Smooth muscle cell of the brain vasculature (primary cell): ENCODE results near the gene ANKH.
"Not testable (repeated sequence)": the region's sequence is repeated elsewhere in the genome, so short reads cannot be mapped to it uniquely, and the experiment has no call there.

Experiments
- DNase-seq: peaks from one replicate; pipeline ENCODE4 v3.0.0-alpha.2; 2012; ENCODE audit warnings: low read depth, low spot score

Gene ANKH

DNA sequence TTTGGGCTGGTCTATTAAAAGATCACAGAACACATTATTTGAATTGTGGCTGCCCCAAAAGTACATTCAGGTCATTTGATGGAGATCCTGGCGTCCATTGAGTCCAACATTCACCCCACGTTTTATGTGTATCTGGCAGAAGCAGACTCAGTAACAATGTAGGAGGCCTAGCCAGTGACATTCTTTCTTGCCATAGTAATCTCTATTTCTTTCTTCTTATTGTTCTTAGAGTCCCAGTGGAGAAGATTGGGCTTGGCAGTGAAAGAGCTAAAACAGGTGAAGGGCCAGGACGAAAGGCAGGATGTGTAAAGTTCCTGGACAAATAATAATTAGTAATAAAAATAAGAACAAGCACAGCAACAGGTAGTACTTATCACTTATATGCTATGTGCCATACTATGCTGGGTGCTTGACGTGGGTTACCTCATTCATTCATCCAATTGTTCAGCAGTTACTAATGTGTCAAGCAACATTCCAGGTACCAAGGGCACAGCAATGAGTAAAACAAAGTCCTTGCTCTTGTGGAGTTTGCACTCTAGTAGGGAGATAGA is 12.6 kb upstream of the ANKH start:
- DNase-seq = no peak

DNA sequence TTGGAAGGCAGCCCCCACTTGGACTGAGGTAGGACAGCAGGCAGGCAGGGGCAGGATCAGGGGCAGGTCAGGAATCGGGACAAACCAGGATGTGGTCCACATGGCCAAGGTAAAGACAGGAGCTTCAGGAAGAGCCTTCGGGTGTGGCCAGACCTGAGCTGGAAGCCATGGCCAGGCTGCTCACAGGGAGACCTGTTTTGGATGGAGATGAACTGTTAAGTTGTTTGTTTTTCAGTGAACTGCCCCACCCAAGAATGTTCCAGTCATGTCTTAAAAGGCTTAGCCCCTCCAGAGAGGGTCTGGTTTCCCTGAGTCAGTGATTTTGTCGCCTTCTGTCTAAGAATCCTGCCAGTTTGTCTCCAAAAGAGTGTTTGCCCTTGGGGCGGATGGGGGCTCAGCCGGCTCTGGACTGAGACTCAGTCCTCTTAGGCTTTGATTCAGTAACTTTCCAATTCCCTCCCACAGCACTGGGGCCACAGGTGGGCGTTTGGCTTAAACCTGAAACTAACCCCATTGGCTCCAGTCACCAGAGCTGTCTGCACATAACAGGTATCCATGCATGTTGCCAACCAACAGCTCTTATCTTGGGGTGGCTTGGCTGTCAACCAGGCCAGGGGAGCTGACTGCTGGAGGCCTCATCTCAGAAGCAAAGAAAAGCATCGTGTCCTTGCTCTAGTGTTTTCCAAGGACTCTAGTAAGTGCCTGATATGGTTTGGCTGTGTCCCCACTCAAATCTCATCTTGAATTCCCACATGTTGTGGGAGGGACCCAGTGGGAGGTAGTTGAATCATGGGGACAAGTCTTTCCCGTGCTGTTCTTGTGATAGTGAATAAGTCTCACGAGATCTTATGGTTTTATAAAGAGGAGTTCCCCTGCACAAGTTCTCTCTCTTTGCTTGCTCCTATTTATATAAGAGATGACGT is 11.3 kb upstream of the ANKH start:
- no peak for DNase-seq

- no peak for DNase-seq
Measured at GRCh38 chr5:14881826-14882225, 10.2 kb upstream of the ANKH start.

- peak; percentile 49 for DNase-seq
Measured at GRCh38 chr5:14880688-14881087, 9.1 kb upstream of the ANKH start.

DNA sequence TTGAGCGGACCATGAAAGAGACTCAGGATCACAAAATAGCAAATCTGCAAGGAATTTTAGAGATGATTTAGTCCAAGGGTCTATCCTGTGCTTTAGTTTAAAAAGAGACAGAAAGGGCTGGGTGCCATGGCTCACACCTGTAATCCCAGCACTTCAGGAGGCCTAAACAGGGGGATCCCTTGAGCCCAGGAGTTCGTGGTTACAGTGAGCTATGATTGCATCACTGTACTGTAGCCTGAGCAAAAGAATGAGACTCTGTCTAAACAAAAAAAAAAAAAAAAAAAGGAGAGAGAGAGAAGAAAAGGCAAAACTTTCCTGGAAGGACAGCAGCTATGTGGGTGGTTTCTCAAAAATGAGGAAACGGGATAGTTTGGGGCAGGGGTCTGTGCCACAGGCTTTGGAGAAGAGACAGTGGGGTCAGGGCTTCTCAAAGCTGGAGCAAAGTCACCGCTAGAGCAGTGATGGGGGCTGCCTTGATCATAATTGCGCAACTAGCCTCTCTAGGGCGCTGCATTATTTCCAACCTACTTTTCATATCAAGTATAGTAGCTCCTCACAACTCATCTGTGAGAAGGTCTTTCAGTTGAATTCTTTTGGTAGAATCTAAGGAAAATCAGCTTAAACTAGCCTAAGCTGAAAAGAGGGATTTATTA is 8.5 kb upstream of the ANKH start:
- no peak for DNase-seq

DNA sequence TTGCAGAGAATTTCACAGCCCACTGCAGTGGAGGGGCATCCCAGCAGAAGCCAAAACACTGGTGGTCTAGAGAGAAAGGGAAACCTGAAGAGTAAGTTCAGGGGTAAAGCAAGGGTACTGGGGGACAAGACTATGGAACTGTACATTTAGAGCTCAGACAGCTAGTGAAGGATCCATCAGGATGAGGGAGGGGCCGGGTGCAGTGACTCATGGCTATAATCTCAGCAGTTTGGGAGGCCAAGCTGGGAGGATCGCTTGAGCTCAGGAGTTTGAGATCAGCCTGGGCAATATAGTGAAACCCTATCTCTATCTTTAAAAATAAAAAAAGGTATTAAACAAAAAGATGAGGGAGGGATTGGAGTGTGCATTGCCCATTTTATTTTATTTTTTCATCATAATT is 7.8 kb upstream of the ANKH start:
- no peak for DNase-seq

DNA sequence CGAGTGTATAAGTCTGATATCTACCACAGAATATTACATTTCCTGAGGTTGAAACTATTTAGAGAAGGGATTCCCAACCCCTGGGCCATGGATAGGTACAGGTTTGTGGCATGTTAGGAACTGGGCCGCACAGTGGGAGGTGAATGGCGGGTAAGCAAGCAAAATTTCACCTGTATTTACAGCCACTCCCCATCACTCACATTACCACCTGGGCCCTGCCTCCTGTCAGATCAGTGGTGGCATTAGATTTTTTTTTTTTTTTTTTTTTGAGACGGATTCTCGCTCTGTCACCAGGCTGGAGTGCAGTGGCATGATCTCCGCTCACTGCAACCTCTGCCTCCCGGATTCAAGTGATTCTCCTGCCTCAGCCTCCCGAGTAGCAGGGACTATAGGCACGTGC is 6.6 kb upstream of the ANKH start:
- DNase-seq = not testable (repeated sequence)

GRCh38 chr5:14876095-14876494 is 4.5 kb upstream of the ANKH start:
- DNase-seq = no peak

GRCh38 chr5:14873790-14874189 is 2.2 kb upstream of the ANKH start:
- no peak for DNase-seq

GRCh38 chr5:14873093-14873492 is 1.5 kb upstream of the ANKH start:
- no peak for DNase-seq

- no peak for DNase-seq
Measured at GRCh38 chr5:14872070-14872989, 752 bp upstream of the ANKH start.

DNA sequence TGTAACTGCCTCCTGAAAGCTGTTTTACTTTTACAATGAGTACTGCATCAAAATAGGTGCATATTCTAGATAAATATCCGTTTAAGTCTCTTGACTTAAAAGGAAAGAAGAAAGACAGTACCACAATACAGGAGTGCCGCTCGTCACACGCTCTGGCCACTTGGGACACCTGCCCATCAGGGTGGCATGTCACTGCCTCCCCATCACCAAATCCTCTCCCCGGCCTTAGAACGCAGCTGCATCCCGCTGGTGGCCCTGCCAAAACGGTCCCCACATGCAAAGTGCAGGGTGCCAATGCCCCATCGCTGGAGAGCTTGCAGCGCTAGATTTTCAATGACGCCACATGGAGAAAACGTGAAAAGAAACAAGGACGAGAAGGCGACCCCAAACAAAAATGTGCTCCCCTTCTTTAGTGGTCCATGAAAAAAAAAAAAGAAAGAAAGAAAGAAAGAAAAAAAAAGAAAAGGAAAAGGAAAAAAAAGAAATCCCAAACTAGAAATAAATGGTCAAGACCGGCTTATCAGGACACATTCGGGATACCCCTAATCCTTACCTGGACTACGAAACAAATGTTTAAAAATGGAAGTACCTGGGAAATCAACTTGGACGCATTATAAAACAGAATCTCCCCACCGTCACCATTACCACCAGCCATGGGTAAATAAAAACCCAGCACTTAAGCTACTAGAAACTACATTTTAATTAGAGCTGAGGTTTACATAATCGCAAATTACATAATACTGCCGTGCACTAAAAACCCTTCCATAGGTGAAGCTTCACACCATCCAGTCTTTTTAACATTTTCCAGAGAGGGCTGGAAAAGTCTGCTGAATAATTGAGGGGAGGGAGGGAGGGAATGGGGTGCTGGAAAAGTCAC is 1.0 kb downstream of the ANKH start:
- DNase-seq = no peak

DNA sequence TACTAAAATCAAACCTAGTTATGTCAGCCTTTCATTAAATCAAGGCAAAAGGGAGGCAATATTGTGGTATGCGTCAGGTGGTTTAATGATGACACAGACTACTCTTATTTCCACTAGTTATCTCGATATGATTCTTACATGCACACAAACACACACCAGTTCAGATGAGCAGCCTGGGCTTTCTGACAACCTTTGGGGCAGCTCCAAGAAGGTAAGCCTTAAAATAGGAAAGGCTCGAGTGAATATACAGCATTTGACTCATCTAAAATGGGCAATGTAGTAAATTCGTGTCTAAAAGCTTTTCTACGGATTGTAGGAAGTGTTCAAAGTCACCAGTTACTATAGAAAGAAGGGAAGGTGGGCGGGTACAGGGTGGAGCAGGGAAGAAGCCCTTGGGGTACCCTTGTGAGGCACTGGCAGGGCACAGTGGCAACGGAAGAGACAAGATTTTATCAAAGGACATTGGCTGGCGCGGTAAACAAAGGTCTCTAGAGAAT is 1.9 kb downstream of the ANKH start:
- DNase-seq = no peak

DNA sequence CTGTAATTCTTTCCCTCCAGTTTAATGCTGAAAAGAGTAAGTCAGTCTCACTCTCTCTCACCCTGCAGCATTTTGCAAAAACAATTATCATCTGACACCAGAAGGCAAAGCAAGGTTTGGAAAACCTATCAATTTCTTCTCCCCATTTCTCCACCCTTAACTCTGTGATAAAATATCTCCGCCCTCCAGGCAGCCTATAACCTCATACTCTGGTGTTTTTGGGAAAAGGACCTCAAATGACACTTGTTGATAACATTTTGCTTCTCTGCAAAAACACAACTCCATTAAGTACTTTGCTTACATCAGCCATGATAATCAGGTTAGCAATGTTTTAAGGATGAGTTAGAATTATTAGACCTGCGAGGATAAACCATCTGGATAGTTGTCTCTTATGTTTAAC is 2.3 kb downstream of the ANKH start:
- DNase-seq = no peak

DNA sequence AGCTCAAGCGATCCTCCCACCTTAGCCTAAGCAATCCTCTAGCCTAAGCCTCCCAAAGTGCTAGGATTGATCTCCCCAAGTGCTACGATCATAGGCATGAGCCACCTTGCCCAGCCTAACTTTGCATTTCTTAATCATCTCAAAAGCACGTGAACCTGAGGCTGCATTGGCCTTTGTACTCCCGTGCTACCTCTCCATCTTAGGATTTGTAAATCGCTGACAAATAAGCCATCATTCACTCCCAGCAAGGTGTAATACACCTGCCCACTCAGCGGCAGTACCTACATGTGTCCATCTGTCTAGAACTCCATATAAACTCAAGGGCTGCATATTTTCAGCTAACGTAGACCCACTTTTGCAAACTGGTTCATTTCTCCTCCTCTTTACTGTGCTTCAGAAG is 2.8 kb downstream of the ANKH start:
- DNase-seq = no peak

DNA sequence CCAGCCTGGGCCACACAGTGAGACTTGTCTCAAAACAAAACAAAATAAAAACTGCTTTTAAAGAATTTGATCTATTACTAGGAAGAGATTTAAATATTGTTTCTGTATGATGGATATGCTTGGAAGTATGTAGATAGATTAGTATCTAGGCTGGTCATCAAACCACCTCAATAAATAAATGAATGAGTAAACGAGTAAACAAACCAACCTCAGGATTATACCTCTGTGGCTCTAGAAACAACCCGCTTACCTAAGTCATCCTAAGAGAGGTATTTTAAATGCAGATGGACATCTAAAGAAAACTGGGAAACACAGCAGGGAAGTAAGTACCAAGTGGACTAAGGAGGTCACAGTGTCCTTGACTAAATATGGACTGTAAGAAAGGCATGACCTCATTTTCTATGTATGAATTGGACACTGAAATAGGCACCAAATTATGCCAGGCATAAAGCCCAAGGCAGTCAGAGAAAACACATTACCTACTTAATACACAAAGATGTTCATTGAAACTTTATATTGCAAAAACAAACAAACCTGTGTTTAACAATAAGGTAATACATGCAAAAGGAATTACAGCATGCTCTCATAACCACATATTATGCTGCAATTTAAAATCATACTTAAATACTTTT is 7.3 kb downstream of the ANKH start:
- DNase-seq = no peak

DNA sequence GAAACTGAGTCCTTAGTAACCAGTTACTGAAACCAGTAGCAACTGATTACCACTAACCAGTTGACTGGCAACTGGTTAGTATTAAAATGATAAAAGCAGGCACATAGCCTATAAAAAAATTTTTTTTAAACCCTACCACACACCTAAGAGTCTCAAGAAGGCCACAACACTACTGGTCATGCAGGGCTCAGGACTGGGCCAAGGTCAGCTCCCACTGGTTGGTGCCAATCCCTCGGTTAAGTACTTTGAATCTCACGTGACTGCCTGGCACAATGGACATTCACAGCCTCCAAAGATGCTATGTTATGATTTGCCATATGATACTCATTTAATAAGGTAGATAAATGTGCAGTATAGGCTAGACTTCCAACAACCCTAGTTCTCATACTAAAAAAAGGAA is 8.5 kb downstream of the ANKH start:
- no peak for DNase-seq

DNA sequence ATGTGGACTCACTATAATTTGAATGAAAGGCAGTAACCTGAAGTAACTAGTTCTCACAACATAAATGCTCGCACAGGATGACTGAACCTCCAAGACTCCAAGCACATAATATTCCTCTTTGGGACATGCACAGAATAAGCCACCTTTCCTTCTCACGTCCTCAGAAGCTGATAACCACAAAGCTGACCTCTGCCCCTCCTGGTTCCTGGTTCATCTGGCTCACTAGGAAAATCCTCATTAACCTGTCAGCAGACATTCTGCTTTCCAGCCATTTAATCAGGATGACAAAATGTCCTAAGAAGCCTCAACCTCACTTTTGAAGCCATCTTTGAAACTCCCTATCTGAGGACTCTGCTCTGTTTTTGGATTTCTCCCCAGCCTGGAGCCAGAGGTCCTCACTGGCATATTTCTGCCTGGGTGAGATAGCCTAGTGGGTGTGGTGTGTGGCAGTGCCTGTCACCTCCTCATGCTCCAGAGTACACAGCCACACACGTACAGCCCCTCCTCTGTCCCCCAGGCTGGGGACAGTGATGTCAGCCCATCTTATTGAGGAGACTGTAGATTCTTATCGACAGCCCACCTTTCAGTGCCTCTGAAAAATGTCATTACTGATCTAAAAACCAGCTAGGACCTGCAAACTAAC is 10.3 kb downstream of the ANKH start:
- DNase-seq = no peak

GRCh38 chr5:14859980-14860379 is 11.6 kb downstream of the ANKH start:
- DNase-seq = no peak

DNA sequence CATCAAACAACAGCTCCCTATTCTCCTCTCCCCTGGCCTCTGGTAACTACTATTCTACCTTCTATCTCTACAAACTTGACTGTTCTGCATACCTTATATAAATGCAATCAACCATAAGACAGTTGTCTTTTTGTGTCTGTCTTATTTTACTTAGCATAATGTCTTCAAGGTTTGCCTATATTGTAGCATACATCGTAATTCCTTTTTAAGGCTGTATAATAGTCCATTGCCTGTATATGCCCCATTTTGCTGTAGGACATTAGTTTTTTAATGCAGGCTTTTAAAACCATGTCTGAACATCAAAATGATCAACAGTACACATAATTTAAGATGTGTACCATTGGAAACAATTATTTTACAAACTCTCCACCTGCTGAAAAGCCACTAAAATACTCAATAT is 12.4 kb downstream of the ANKH start:
- DNase-seq = no peak
